ENCODE data around the gene CASK.

The CASK gene

DNA sequence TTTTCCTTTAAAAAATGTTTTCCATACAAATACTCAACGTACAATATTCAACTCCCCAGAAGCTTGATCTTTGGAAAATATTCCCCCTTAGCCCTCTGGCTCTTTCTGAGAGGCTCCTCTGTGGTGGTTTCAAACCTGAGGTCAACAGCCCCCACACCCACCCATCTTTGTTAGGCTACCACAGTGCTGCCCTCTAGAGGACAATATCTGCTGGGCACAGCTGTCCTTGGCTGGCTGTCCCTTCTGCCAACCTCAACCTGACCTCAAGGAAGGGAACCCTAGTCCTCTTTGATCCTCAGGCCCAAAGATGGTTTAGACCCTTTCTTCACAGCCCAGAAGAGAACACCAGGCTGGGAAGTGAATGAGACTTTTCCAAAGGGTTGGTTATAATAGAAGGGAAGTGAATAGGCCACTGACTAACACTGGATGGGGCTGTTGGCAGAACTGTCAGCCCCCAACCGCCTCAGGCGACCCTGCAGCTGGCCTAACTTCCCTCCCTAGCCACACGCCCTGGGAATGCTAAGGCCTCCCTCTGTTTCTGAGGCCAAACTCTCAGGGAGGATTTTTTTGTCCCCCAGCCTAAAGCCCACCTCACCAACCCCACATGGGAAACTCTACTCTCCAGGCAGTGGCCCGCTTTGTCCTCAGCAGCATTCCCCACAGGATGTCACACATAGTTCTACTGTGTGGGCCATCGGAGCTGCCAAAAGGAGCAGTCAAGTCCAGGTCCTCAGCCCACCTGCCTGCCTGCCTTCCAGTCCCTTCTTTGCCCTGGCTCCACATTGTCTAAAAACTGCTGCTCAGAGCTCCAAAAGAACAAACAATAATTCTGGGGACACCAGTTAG lies 441.9 kb downstream of the CASK start:
- no peak overlapping the region for H2BK120ac ChIP-seq (ENCODE audit: low read depth, low read length)
- no peak overlapping the region for H3K27ac ChIP-seq (ENCODE audit: low read depth, low read length)
- H3K4me2 ChIP-seq (ENCODE audit: low read length), result no peak overlapping the region
- no CpG with 5 or more reads among the region's 6 CpGs for WGBS (ENCODE audit: extremely low coverage, insufficient coverage, low lambda C conversion rate)
- no peak overlapping the region for H3K9ac ChIP-seq (ENCODE audit: low read length)
- no peaks in the 10 kb centered on the region for H3K79me1 ChIP-seq (ENCODE audit: low read length)
- H2BK15ac ChIP-seq (replicated peaks; ENCODE audit: low read depth), result no peak overlapping the region
- H2BK5ac ChIP-seq (ENCODE audit: low read length), result no peak overlapping the region
- no peaks in the 10 kb centered on the region for H3K27me3 ChIP-seq (ENCODE audit: insufficient read depth, low read length, poor library complexity)
- H4K8ac ChIP-seq (ENCODE audit: low read depth, low read length), result no peak overlapping the region
- H3K23ac ChIP-seq (ENCODE audit: low read length), result no peak overlapping the region
- H3K4me3 ChIP-seq (ENCODE audit: low read length), result no peak overlapping the region
- H3K79me2 ChIP-seq (ENCODE audit: control insufficient read depth, insufficient read depth, low read length), result no peaks in the 10 kb centered on the region
- H3K4me1 ChIP-seq (ENCODE audit: control insufficient read depth, low read depth, low read length), result no peaks in the 10 kb centered on the region
- no peak overlapping the region for H3K4ac ChIP-seq (ENCODE audit: low read depth, low read length)
- H4K5ac ChIP-seq (ENCODE audit: low read length), result no peak overlapping the region
- peak; percentile 60 for DNase-seq
- no peak overlapping the region for H3K56ac ChIP-seq (ENCODE audit: low read length)
- H2AK5ac ChIP-seq (ENCODE audit: low read length), result no peak overlapping the region
- H3K18ac ChIP-seq (ENCODE audit: low read length), result no peak overlapping the region
- H3K36me3 ChIP-seq (ENCODE audit: control insufficient read depth, insufficient read depth, low read length), result no peaks in the 10 kb centered on the region

- Histone ChIP-seq H3K4me3 (ENCODE audit: low read length) (no peak overlapping the region), H4K8ac (ENCODE audit: low read depth, low read length) (no peak overlapping the region), H2BK120ac (ENCODE audit: low read depth, low read length) (no peak overlapping the region), H3K4me1 (ENCODE audit: control insufficient read depth, low read depth, low read length) (peaks cover 2% of the 10 kb centered on the region), H2BK15ac (replicated peaks; ENCODE audit: low read depth) (no peak overlapping the region), H3K18ac (ENCODE audit: low read length) (no peak overlapping the region), H3K9ac (ENCODE audit: low read length) (no peak overlapping the region), H3K4me2 (ENCODE audit: low read length) (no peak overlapping the region), H3K79me1 (ENCODE audit: low read length) (no peaks in the 10 kb centered on the region), H2AK5ac (ENCODE audit: low read length) (no peak overlapping the region), H3K56ac (ENCODE audit: low read length) (no peak overlapping the region), H3K36me3 (ENCODE audit: control insufficient read depth, insufficient read depth, low read length) (no peaks in the 10 kb centered on the region), H3K79me2 (ENCODE audit: control insufficient read depth, insufficient read depth, low read length) (no peaks in the 10 kb centered on the region), H3K4ac (ENCODE audit: low read depth, low read length) (no peak overlapping the region), H3K23ac (ENCODE audit: low read length) (no peak overlapping the region), H2BK5ac (ENCODE audit: low read length) (no peak overlapping the region), H3K27me3 (ENCODE audit: insufficient read depth, low read length, poor library complexity) (no peaks in the 10 kb centered on the region), H3K27ac (ENCODE audit: low read depth, low read length) (no peak overlapping the region), H4K5ac (ENCODE audit: low read length) (no peak overlapping the region)
- no CpG with 5 or more reads among the region's 13 CpGs for WGBS (ENCODE audit: extremely low coverage, insufficient coverage, low lambda C conversion rate)
- no peak for DNase-seq
Observed at GRCh38 chrX:41480508-41481260, 442.7 kb downstream of the CASK start.

- Histone ChIP-seq H3K79me1 (ENCODE audit: low read length) (no peaks in the 10 kb centered on the region), H2BK5ac (ENCODE audit: low read length) (no peak overlapping the region), H3K18ac (ENCODE audit: low read length) (no peak overlapping the region), H3K4me2 (ENCODE audit: low read length) (no peak overlapping the region), H3K27me3 (ENCODE audit: insufficient read depth, low read length, poor library complexity) (no peaks in the 10 kb centered on the region), H2BK120ac (ENCODE audit: low read depth, low read length) (no peak overlapping the region), H3K4ac (ENCODE audit: low read depth, low read length) (no peak overlapping the region), H3K36me3 (ENCODE audit: control insufficient read depth, insufficient read depth, low read length) (no peaks in the 10 kb centered on the region), H3K79me2 (ENCODE audit: control insufficient read depth, insufficient read depth, low read length) (no peaks in the 10 kb centered on the region), H3K9ac (ENCODE audit: low read length) (no peak overlapping the region), H3K4me1 (ENCODE audit: control insufficient read depth, low read depth, low read length) (peaks cover 2% of the 10 kb centered on the region), H2BK15ac (replicated peaks; ENCODE audit: low read depth) (no peak overlapping the region), H3K56ac (ENCODE audit: low read length) (no peak overlapping the region), H2AK5ac (ENCODE audit: low read length) (no peak overlapping the region), H4K8ac (ENCODE audit: low read depth, low read length) (no peak overlapping the region), H4K5ac (ENCODE audit: low read length) (no peak overlapping the region), H3K4me3 (ENCODE audit: low read length) (no peak overlapping the region), H3K23ac (ENCODE audit: low read length) (no peak overlapping the region), H3K27ac (ENCODE audit: low read depth, low read length) (no peak overlapping the region)
- DNase-seq, result peak; percentile 37
- WGBS (ENCODE audit: extremely low coverage, insufficient coverage, low lambda C conversion rate), result no CpG with 5 or more reads among the region's 6 CpGs
Observed at GRCh38 chrX:41478381-41478911, 444.9 kb downstream of the CASK start.

- no peaks in the 10 kb centered on the region for H3K79me1 ChIP-seq (ENCODE audit: low read length)
- no peaks in the 10 kb centered on the region for H3K36me3 ChIP-seq (ENCODE audit: control insufficient read depth, insufficient read depth, low read length)
- H4K5ac ChIP-seq (ENCODE audit: low read length), result no peak overlapping the region
- no peak overlapping the region for H2BK120ac ChIP-seq (ENCODE audit: low read depth, low read length)
- H3K4me3 ChIP-seq (ENCODE audit: low read length), result no peak overlapping the region
- peak overlapping the region; percentile 76 for H3K56ac ChIP-seq (ENCODE audit: low read length)
- no peak overlapping the region for H4K8ac ChIP-seq (ENCODE audit: low read depth, low read length)
- H2AK5ac ChIP-seq (ENCODE audit: low read length), result no peak overlapping the region
- peak overlapping the region; percentile 28 for H3K9ac ChIP-seq (ENCODE audit: low read length)
- H3K27ac ChIP-seq (ENCODE audit: low read depth, low read length), result peak overlapping the region; percentile 74
- peak overlapping the region; percentile 42 for H3K18ac ChIP-seq (ENCODE audit: low read length)
- peak; percentile 81 for DNase-seq
- H3K4me1 ChIP-seq (ENCODE audit: control insufficient read depth, low read depth, low read length), result peaks cover 2% of the 10 kb centered on the region
- H3K4me2 ChIP-seq (ENCODE audit: low read length), result no peak overlapping the region
- no peak overlapping the region for H2BK15ac ChIP-seq (replicated peaks; ENCODE audit: low read depth)
- no peaks in the 10 kb centered on the region for H3K27me3 ChIP-seq (ENCODE audit: insufficient read depth, low read length, poor library complexity)
- H3K23ac ChIP-seq (ENCODE audit: low read length), result no peak overlapping the region
- no CpG with 5 or more reads among the region's 12 CpGs for WGBS (ENCODE audit: extremely low coverage, insufficient coverage, low lambda C conversion rate)
- H2BK5ac ChIP-seq (ENCODE audit: low read length), result no peak overlapping the region
- H3K79me2 ChIP-seq (ENCODE audit: control insufficient read depth, insufficient read depth, low read length), result no peaks in the 10 kb centered on the region
- no peak overlapping the region for H3K4ac ChIP-seq (ENCODE audit: low read depth, low read length)
Observed at GRCh38 chrX:41475591-41476241, 447.6 kb downstream of the CASK start.

DNA sequence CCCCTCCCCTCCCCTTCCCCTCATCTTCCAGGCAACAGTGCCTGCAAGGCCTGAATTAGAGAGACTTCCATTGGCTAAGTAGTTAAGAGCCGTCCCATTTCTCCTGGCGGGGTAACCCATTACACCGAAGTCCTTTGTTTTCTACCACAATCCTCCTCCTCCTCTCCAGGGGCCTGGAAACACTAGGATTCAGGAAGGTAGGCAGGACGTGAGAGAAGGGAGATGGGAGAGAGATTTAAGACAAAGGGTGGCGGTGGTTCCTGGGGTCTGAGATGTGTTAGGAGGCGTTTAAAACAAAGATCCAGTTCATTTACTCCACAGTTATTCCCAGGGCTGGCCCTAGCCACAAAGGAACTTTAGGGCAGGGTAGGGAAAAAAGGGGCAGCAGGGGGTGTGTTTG lies 448.2 kb downstream of the CASK start:
- H4K5ac ChIP-seq (ENCODE audit: low read length), result no peak overlapping the region
- DNase-seq, result peak; percentile 88
- WGBS (ENCODE audit: extremely low coverage, insufficient coverage, low lambda C conversion rate), result no CpG with 5 or more reads among the region's 6 CpGs
- peak overlapping the region; percentile 51 for H2BK120ac ChIP-seq (ENCODE audit: low read depth, low read length)
- no peak overlapping the region for H2BK15ac ChIP-seq (replicated peaks; ENCODE audit: low read depth)
- no peak overlapping the region for H2BK5ac ChIP-seq (ENCODE audit: low read length)
- H3K4ac ChIP-seq (ENCODE audit: low read depth, low read length), result no peak overlapping the region
- H3K4me3 ChIP-seq (ENCODE audit: low read length), result no peak overlapping the region
- no peak overlapping the region for H2AK5ac ChIP-seq (ENCODE audit: low read length)
- no peaks in the 10 kb centered on the region for H3K27me3 ChIP-seq (ENCODE audit: insufficient read depth, low read length, poor library complexity)
- H3K4me2 ChIP-seq (ENCODE audit: low read length), result no peak overlapping the region
- H3K56ac ChIP-seq (ENCODE audit: low read length), result no peak overlapping the region
- H3K27ac ChIP-seq (ENCODE audit: low read depth, low read length), result peak overlapping the region; percentile 60
- no peak overlapping the region for H3K9ac ChIP-seq (ENCODE audit: low read length)
- peaks cover 2% of the 10 kb centered on the region for H3K4me1 ChIP-seq (ENCODE audit: control insufficient read depth, low read depth, low read length)
- no peaks in the 10 kb centered on the region for H3K79me1 ChIP-seq (ENCODE audit: low read length)
- H3K18ac ChIP-seq (ENCODE audit: low read length), result peak overlapping the region; percentile 46
- no peaks in the 10 kb centered on the region for H3K79me2 ChIP-seq (ENCODE audit: control insufficient read depth, insufficient read depth, low read length)
- H3K36me3 ChIP-seq (ENCODE audit: control insufficient read depth, insufficient read depth, low read length), result no peaks in the 10 kb centered on the region
- no peak overlapping the region for H3K23ac ChIP-seq (ENCODE audit: low read length)
- no peak overlapping the region for H4K8ac ChIP-seq (ENCODE audit: low read depth, low read length)
